ENCODE results near the gene CMTM2. TPM values are rescaled to one million over a fixed set of nuclear protein-coding genes. Genes with fewer than 3 reads are reported as not detected.

CMTM2 gene, protein sequence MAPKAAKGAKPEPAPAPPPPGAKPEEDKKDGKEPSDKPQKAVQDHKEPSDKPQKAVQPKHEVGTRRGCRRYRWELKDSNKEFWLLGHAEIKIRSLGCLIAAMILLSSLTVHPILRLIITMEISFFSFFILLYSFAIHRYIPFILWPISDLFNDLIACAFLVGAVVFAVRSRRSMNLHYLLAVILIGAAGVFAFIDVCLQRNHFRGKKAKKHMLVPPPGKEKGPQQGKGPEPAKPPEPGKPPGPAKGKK
- total RNA-seq (not detected in 2 replicates), polyA plus RNA-seq (not detected in 2 replicates), polyA minus RNA-seq (ENCODE audit: low replicate concordance) (not detected in 2 replicates)
- polyA plus RNA-seq (2012), result not detected in 2 replicates

GRCh38 chr16:66578651-66579531, at the start of gene CMTM2:
Gene CMTM2 (plus strand): TSS chr16:66579463. CDS start chr16:66579608, 145 bp downstream.
- no peak for TF ChIP-seq CTCF (conservative IDR thresholded peaks at IDR 0.05 in 1 of 2, IDR thresholded peaks at IDR 0.05 in 1 of 2; ENCODE audit: low read depth in 1 of 2, low read length in 2 of 2)
- TF ChIP-seq EZH2 (IDR thresholded peaks at IDR 0.05; ENCODE audit: low read length, missing control alignments), result peak; percentile 36
- H3K4me2 ChIP-seq (ENCODE audit: extremely low read depth, insufficient read depth, low read length), result peak within 1 kb of the TSS; percentile 40
- no peaks in the 10 kb centered on the region for H3K36me3 ChIP-seq (ENCODE audit: control insufficient read depth, insufficient read depth, low read length)
- no peaks in the 10 kb centered on the region for H3K9me3 ChIP-seq (ENCODE audit: control insufficient read depth, insufficient read depth, low read depth, low read length)
- no peak within 1 kb of the TSS for H3K27ac ChIP-seq (ENCODE audit: insufficient read depth, low read length)
- H3K9ac ChIP-seq (ENCODE audit: insufficient read depth, low read length), result no peak within 1 kb of the TSS
- no peaks in the 10 kb centered on the region for H3K79me2 ChIP-seq (ENCODE audit: control insufficient read depth, insufficient read depth, low read length)
- no peaks in the 10 kb centered on the region for H4K20me1 ChIP-seq (ENCODE audit: control insufficient read depth, extremely low read depth, insufficient read depth, low read length)
- H3K4me3 ChIP-seq (replicated peaks in 1 of 4; ENCODE audit: control extremely low read depth in 1 of 4, insufficient read depth in 1 of 4, low read depth in 3 of 4, low read length in 4 of 4), result peak within 1 kb of the TSS in 1 of 4 experiments; percentile 4
- peaks cover 20% of the 10 kb centered on the region for H3K27me3 ChIP-seq (ENCODE audit: control insufficient read depth, insufficient read depth, low read length)
- DNase-seq (ENCODE audit: low read depth in 2 of 2), result peak; percentile 18 to 28
- peaks cover 14% of the 10 kb centered on the region for H3K4me1 ChIP-seq (ENCODE audit: control insufficient read depth, extremely low read depth, insufficient read depth, low read length)
- no peak within 1 kb of the TSS for H2AFZ ChIP-seq (ENCODE audit: low read length)

GRCh38 chr16:66529475-66529874, 49.8 kb upstream of the CMTM2 start:
- DNase-seq (ENCODE audit: low read depth in 2 of 2), result no peak
- Histone ChIP-seq H4K20me1 (ENCODE audit: control insufficient read depth, extremely low read depth, insufficient read depth, low read length) (no peaks in the 10 kb centered on the region), H3K4me1 (ENCODE audit: control insufficient read depth, extremely low read depth, insufficient read depth, low read length) (no peaks in the 10 kb centered on the region), H3K27me3 (ENCODE audit: control insufficient read depth, insufficient read depth, low read length) (no peaks in the 10 kb centered on the region), H3K4me2 (ENCODE audit: extremely low read depth, insufficient read depth, low read length) (no peak overlapping the region), H3K4me3 (replicated peaks in 1 of 4; ENCODE audit: control extremely low read depth in 1 of 4, insufficient read depth in 1 of 4, low read depth in 3 of 4, low read length in 4 of 4) (no peak overlapping the region), H2AFZ (ENCODE audit: low read length) (no peak overlapping the region), H3K79me2 (ENCODE audit: control insufficient read depth, insufficient read depth, low read length) (no peaks in the 10 kb centered on the region), H3K9ac (ENCODE audit: insufficient read depth, low read length) (no peak overlapping the region), H3K9me3 (ENCODE audit: control insufficient read depth, insufficient read depth, low read depth, low read length) (no peaks in the 10 kb centered on the region), H3K27ac (ENCODE audit: insufficient read depth, low read length) (no peak overlapping the region), H3K36me3 (ENCODE audit: control insufficient read depth, insufficient read depth, low read length) (peaks cover 7% of the 10 kb centered on the region)
- TF ChIP-seq EZH2 (IDR thresholded peaks at IDR 0.05; ENCODE audit: low read length, missing control alignments) (no peak), CTCF (conservative IDR thresholded peaks at IDR 0.05 in 1 of 2, IDR thresholded peaks at IDR 0.05 in 1 of 2; ENCODE audit: low read depth in 1 of 2, low read length in 2 of 2) (no peak)

DNA sequence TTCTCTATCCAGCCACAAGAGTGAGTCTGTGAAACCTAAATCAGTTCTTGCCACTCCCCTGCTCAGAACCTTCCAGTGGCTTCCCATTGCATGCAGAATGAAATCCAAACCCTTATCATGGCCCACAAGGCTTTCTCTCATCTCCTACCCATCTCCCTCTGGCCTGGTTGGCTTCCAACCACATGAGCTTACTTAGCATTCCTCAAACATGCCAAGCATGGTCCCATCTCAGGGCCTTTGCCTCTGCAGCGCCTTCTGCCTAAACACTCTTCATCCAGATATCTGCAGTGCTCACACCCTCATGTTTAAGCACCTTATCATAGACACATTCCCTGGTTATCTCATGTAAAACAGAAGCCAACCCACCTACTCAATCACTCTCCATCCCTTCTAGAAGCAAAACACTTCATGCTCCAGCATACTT, 44.9 kb upstream of the CMTM2 start:
- Histone ChIP-seq H3K9ac (ENCODE audit: insufficient read depth, low read length) (no peak overlapping the region), H3K36me3 (ENCODE audit: control insufficient read depth, insufficient read depth, low read length) (peaks cover 3% of the 10 kb centered on the region), H3K4me3 (replicated peaks in 1 of 4; ENCODE audit: control extremely low read depth in 1 of 4, insufficient read depth in 1 of 4, low read depth in 3 of 4, low read length in 4 of 4) (no peak overlapping the region), H3K4me2 (ENCODE audit: extremely low read depth, insufficient read depth, low read length) (no peak overlapping the region), H2AFZ (ENCODE audit: low read length) (no peak overlapping the region), H3K27ac (ENCODE audit: insufficient read depth, low read length) (no peak overlapping the region), H3K27me3 (ENCODE audit: control insufficient read depth, insufficient read depth, low read length) (no peaks in the 10 kb centered on the region), H3K9me3 (ENCODE audit: control insufficient read depth, insufficient read depth, low read depth, low read length) (no peaks in the 10 kb centered on the region), H4K20me1 (ENCODE audit: control insufficient read depth, extremely low read depth, insufficient read depth, low read length) (no peaks in the 10 kb centered on the region), H3K79me2 (ENCODE audit: control insufficient read depth, insufficient read depth, low read length) (no peaks in the 10 kb centered on the region), H3K4me1 (ENCODE audit: control insufficient read depth, extremely low read depth, insufficient read depth, low read length) (no peaks in the 10 kb centered on the region)
- peak in 1 of 2 donors; percentile 35 for DNase-seq (ENCODE audit: low read depth in 2 of 2)
- no peak for TF ChIP-seq CTCF (conservative IDR thresholded peaks at IDR 0.05 in 1 of 2, IDR thresholded peaks at IDR 0.05 in 1 of 2; ENCODE audit: low read depth in 1 of 2, low read length in 2 of 2)
- no peak for TF ChIP-seq EZH2 (IDR thresholded peaks at IDR 0.05; ENCODE audit: low read length, missing control alignments)

Measured in fibroblast of lung (primary cell).